ENCODE results near the gene ST6GALNAC5.
"Not testable (repeated sequence)": the region's sequence is repeated elsewhere in the genome, so short reads cannot be mapped to it uniquely, and the experiment has no call there.

ST6GALNAC5 gene

GRCh38 chr1:76876655-76877395 is 9.5 kb downstream of the ST6GALNAC5 start:
- no peak overlapping the region for H3K4me3 ChIP-seq
- H3K36me3 ChIP-seq = peaks cover 0 to 4% (median 0%) of the 10 kb centered on the region in 3 donors
- no peak for TF ChIP-seq CTCF (IDR thresholded peaks at IDR 0.05)
- no peaks in the 10 kb centered on the region for H3K9me3 ChIP-seq
- intact Hi-C loops (cut with DNase I; ENCODE audit: low total_unique reads) = no loop called here
- H3K4me1 ChIP-seq = no peaks in the 10 kb centered on the region
- no peak for DNase-seq
- H3K27me3 ChIP-seq = no peaks in the 10 kb centered on the region
- no peak overlapping the region for H3K27ac ChIP-seq

DNA sequence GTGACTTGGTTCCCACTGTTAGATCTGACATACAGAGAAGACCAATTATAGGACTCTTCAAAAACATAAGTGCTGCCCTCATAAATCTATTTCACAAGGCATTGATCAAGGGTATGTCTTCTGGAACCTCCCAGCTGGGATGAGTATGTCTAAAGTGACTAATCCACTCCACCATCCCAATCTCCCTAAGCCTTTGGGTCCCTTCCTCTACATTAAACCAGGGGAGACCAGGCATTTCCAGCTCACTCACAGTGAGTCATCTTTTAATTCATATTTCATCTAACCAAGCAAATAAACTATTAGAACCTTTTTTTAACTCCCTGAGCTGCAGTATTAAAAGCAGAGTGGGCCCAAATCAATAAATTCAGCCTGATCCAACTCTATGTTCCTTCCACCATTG is 11.7 kb downstream of the ST6GALNAC5 start:
- intact Hi-C loops (cut with DNase I; ENCODE audit: low total_unique reads); H3K9me3 ChIP-seq; H3K4me3 ChIP-seq; H3K36me3 ChIP-seq; H3K27me3 ChIP-seq; H3K27ac ChIP-seq; DNase-seq; H3K4me1 ChIP-seq: not testable (repeated sequence)

DNA sequence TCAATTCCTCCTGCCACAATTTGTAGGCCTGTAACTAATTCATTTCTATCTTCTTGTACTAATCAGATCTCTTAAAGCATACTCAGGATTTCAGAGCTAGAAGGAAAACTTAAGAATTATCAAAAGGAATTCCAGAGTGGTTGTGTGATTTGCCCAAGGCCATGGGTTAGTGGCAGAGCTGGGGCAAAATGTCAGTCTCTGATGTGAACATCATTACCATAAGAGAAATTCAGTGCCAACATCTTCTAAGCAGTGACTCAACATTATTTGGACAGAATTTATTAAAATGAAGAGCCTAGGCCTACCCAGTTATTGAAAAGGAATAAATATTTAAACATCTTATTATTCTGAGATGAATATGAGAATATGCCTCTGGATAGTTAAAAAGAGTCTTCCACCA is 14.5 kb downstream of the ST6GALNAC5 start:
- no peak overlapping the region for H3K4me3 ChIP-seq
- TF ChIP-seq CTCF (IDR thresholded peaks at IDR 0.05) = no peak
- DNase-seq = no peak
- intact Hi-C loops (cut with DNase I; ENCODE audit: low total_unique reads) = no loop called here
- no peaks in the 10 kb centered on the region for H3K9me3 ChIP-seq
- H3K36me3 ChIP-seq = no peaks in the 10 kb centered on the region
- no peak overlapping the region for H3K27ac ChIP-seq
- no peaks in the 10 kb centered on the region for H3K27me3 ChIP-seq
- H3K4me1 ChIP-seq = no peaks in the 10 kb centered on the region

- intact Hi-C loops (cut with DNase I; ENCODE audit: low total_unique reads) = no loop called here
- no peaks in the 10 kb centered on the region for H3K4me1 ChIP-seq
- no peaks in the 10 kb centered on the region for H3K27me3 ChIP-seq
- no peaks in the 10 kb centered on the region for H3K36me3 ChIP-seq
- H3K4me3 ChIP-seq = no peak overlapping the region
- H3K9me3 ChIP-seq = peaks cover 0 to 2% (median 0%) of the 10 kb centered on the region in 3 donors
- no peak for TF ChIP-seq CTCF (IDR thresholded peaks at IDR 0.05)
- DNase-seq = no peak
- no peak overlapping the region for H3K27ac ChIP-seq
These were observed 24.8 kb downstream of the ST6GALNAC5 start for GRCh38 chr1:76891931-76892622.

GRCh38 chr1:76892675-76893074 is 25.4 kb downstream of the ST6GALNAC5 start:
- intact Hi-C loops (cut with DNase I; ENCODE audit: low total_unique reads) = no loop called here

More at GRCh38 chr1:76892675-76893074, 25.4 kb downstream of the ST6GALNAC5 start:
- H3K4me1 ChIP-seq = no peaks in the 10 kb centered on the region
- peaks cover 0 to 2% (median 0%) of the 10 kb centered on the region in 3 donors for H3K9me3 ChIP-seq
- H3K27me3 ChIP-seq = no peaks in the 10 kb centered on the region
- H3K27ac ChIP-seq = no peak overlapping the region
- H3K4me3 ChIP-seq = no peak overlapping the region
- no peaks in the 10 kb centered on the region for H3K36me3 ChIP-seq
- no peak for TF ChIP-seq CTCF (IDR thresholded peaks at IDR 0.05)
- DNase-seq = no peak

Data from tibial artery (tissue), 4 donors.